ENCODE measurements around the gene MAGI1.

- TF ChIP-seq, protein P1, sequence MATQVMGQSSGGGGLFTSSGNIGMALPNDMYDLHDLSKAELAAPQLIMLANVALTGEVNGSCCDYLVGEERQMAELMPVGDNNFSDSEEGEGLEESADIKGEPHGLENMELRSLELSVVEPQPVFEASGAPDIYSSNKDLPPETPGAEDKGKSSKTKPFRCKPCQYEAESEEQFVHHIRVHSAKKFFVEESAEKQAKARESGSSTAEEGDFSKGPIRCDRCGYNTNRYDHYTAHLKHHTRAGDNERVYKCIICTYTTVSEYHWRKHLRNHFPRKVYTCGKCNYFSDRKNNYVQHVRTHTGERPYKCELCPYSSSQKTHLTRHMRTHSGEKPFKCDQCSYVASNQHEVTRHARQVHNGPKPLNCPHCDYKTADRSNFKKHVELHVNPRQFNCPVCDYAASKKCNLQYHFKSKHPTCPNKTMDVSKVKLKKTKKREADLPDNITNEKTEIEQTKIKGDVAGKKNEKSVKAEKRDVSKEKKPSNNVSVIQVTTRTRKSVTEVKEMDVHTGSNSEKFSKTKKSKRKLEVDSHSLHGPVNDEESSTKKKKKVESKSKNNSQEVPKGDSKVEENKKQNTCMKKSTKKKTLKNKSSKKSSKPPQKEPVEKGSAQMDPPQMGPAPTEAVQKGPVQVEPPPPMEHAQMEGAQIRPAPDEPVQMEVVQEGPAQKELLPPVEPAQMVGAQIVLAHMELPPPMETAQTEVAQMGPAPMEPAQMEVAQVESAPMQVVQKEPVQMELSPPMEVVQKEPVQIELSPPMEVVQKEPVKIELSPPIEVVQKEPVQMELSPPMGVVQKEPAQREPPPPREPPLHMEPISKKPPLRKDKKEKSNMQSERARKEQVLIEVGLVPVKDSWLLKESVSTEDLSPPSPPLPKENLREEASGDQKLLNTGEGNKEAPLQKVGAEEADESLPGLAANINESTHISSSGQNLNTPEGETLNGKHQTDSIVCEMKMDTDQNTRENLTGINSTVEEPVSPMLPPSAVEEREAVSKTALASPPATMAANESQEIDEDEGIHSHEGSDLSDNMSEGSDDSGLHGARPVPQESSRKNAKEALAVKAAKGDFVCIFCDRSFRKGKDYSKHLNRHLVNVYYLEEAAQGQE (IDR thresholded peaks at IDR 0.05; ENCODE audit: low read depth): no peak
- TF ChIP-seq, protein P2, sequence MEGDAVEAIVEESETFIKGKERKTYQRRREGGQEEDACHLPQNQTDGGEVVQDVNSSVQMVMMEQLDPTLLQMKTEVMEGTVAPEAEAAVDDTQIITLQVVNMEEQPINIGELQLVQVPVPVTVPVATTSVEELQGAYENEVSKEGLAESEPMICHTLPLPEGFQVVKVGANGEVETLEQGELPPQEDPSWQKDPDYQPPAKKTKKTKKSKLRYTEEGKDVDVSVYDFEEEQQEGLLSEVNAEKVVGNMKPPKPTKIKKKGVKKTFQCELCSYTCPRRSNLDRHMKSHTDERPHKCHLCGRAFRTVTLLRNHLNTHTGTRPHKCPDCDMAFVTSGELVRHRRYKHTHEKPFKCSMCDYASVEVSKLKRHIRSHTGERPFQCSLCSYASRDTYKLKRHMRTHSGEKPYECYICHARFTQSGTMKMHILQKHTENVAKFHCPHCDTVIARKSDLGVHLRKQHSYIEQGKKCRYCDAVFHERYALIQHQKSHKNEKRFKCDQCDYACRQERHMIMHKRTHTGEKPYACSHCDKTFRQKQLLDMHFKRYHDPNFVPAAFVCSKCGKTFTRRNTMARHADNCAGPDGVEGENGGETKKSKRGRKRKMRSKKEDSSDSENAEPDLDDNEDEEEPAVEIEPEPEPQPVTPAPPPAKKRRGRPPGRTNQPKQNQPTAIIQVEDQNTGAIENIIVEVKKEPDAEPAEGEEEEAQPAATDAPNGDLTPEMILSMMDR (IDR thresholded peaks at IDR 0.05 in 2 of 3, conservative IDR thresholded peaks at IDR 0.05 in 1 of 3; ENCODE audit: borderline replicate concordance in 1 of 3, insufficient read depth in 1 of 3, low read depth in 2 of 3, low read length in 2 of 3): no peak
- TF ChIP-seq POLR2A (IDR thresholded peaks at IDR 0.05; ENCODE audit: borderline replicate concordance, extremely low read depth, insufficient read depth, insufficient read length) (no peak), TCF7L2 (IDR thresholded peaks at IDR 0.05; ENCODE audit: borderline replicate concordance, extremely low read depth, insufficient read depth, insufficient read length) (no peak), ATF3 (IDR thresholded peaks at IDR 0.05) (no peak), CEBPB (IDR thresholded peaks at IDR 0.05; ENCODE audit: low read depth) (no peak), SP1 (IDR thresholded peaks at IDR 0.05; ENCODE audit: low read depth) (no peak), MAX (IDR thresholded peaks at IDR 0.05) (no peak), EZH2 (IDR thresholded peaks at IDR 0.05) (no peak), POLR2AphosphoS5 (IDR thresholded peaks at IDR 0.05; ENCODE audit: low read depth, low read length) (no peak), EGR1 (IDR thresholded peaks at IDR 0.05; ENCODE audit: low read depth) (no peak), RAD21 (IDR thresholded peaks at IDR 0.05; ENCODE audit: low read depth) (no peak), ELF1 (IDR thresholded peaks at IDR 0.05; ENCODE audit: borderline replicate concordance, low read depth) (no peak), CBX3 (IDR thresholded peaks at IDR 0.05; ENCODE audit: low read depth) (no peak)
These were observed 46.6 kb downstream of the MAGI1 start for GRCh38 chr3:65992106-65992505.
